ENCODE measurements around the gene GALR3.
"Not testable (repeated sequence)": the region's sequence is repeated elsewhere in the genome, so short reads cannot be mapped to it uniquely, and the experiment has no call there.

GALR3 gene

GRCh38 chr22:37823134-37823985 is at the start of gene GALR3:
TSS of gene GALR3 (plus strand) at chr22:37823382. CDS start at chr22:37823407, 25 bp downstream.
- peak in 1 of 10 donors; percentile 78 for DNase-seq
- intact Hi-C loops (cut with DNase I) = no loop called here

GRCh38 chr22:37774728-37775127 is 48.5 kb upstream of the GALR3 start:
- no peak for DNase-seq
- intact Hi-C loops (cut with DNase I) = no loop called here

GRCh38 chr22:37775785-37776638 is 47.2 kb upstream of the GALR3 start:
- intact Hi-C loops (cut with DNase I) = no loop called here
- no peak for DNase-seq

- intact Hi-C loops (cut with DNase I) = no loop called here
- no peak for DNase-seq
Measured at GRCh38 chr22:37776639-37777005, 46.6 kb upstream of the GALR3 start.

- DNase-seq = no peak
- intact Hi-C loops (cut with DNase I) = no loop called here
Measured at GRCh38 chr22:37777122-37777687, 46.0 kb upstream of the GALR3 start.

GRCh38 chr22:37778370-37779009 is 44.7 kb upstream of the GALR3 start:
- DNase-seq = no peak
- intact Hi-C loops (cut with DNase I) = no loop called here

- intact Hi-C loops (cut with DNase I) = no loop called here
- no peak for DNase-seq
Measured at GRCh38 chr22:37781434-37782059, 41.6 kb upstream of the GALR3 start.

GRCh38 chr22:37782340-37783168 is 40.6 kb upstream of the GALR3 start:
- intact Hi-C loops (cut with DNase I) = no loop called here
- DNase-seq = no peak

- no peak for DNase-seq
- intact Hi-C loops (cut with DNase I) = no loop called here
Measured at GRCh38 chr22:37784829-37785495, 38.2 kb upstream of the GALR3 start.

- no peak for DNase-seq
- intact Hi-C loops (cut with DNase I) = loop anchor here (10.0 kb wide), 1 partner anchor 125 kb away; no protein-coding TSS in a partner anchor
Measured at GRCh38 chr22:37790234-37790633, 32.9 kb upstream of the GALR3 start.

GRCh38 chr22:37792494-37792893 is 30.7 kb upstream of the GALR3 start:
- no peak for DNase-seq
- intact Hi-C loops (cut with DNase I) = loop anchor here (10.0 kb wide), 1 partner anchor 128 kb away; no protein-coding TSS in a partner anchor

GRCh38 chr22:37794376-37794775 is 28.8 kb upstream of the GALR3 start:
- intact Hi-C loops (cut with DNase I) = loop anchor here (10.0 kb wide), 1 partner anchor 130 kb away; no protein-coding TSS in a partner anchor
- DNase-seq = no peak

GRCh38 chr22:37796079-37796478 is 27.1 kb upstream of the GALR3 start:
- intact Hi-C loops (cut with DNase I) = loop anchor here (10.0 kb wide), 1 partner anchor 131 kb away; no protein-coding TSS in a partner anchor
- no peak for DNase-seq

GRCh38 chr22:37797259-37797658 is 25.9 kb upstream of the GALR3 start:
- intact Hi-C loops (cut with DNase I) = loop anchor here (10.0 kb wide), 1 partner anchor 132 kb away; no protein-coding TSS in a partner anchor
- DNase-seq = not testable (repeated sequence)

GRCh38 chr22:37797874-37798500 is 25.2 kb upstream of the GALR3 start:
- intact Hi-C loops (cut with DNase I) = loop anchor here (10.0 kb wide), 1 partner anchor 133 kb away; no protein-coding TSS in a partner anchor
- DNase-seq = no peak

- intact Hi-C loops (cut with DNase I) = loop anchor here (10.0 kb wide), 1 partner anchor 135 kb away; no protein-coding TSS in a partner anchor
- not testable (repeated sequence) for DNase-seq
Measured at GRCh38 chr22:37799979-37800378, 23.2 kb upstream of the GALR3 start.

- DNase-seq = no peak
- intact Hi-C loops (cut with DNase I) = no loop called here
Measured at GRCh38 chr22:37801946-37802309, 21.3 kb upstream of the GALR3 start.
